ENCODE data around the gene SIX3.

The SIX3 gene

GRCh38 chr2:44964752-44965236 is 23.3 kb downstream of the SIX3 start:
- Histone ChIP-seq H3K27me3 (ENCODE audit: insufficient read depth, poor library complexity, severe bottlenecking) (peaks cover 5% of the 10 kb centered on the region), H3K4me3 (replicated peaks; ENCODE audit: insufficient read depth, low read length) (no peak overlapping the region), H3K27ac (replicated peaks) (no peak overlapping the region)
- TF ChIP-seq CTCF (IDR thresholded peaks at IDR 0.05; ENCODE audit: insufficient read depth, low read length), result no peak
- TF ChIP-seq SPI1 (IDR thresholded peaks at IDR 0.05; ENCODE audit: borderline replicate concordance, low read depth), result no peak
- TF ChIP-seq GABPA (IDR thresholded peaks at IDR 0.05; ENCODE audit: low read depth), result no peak
- TF ChIP-seq, protein P1, sequence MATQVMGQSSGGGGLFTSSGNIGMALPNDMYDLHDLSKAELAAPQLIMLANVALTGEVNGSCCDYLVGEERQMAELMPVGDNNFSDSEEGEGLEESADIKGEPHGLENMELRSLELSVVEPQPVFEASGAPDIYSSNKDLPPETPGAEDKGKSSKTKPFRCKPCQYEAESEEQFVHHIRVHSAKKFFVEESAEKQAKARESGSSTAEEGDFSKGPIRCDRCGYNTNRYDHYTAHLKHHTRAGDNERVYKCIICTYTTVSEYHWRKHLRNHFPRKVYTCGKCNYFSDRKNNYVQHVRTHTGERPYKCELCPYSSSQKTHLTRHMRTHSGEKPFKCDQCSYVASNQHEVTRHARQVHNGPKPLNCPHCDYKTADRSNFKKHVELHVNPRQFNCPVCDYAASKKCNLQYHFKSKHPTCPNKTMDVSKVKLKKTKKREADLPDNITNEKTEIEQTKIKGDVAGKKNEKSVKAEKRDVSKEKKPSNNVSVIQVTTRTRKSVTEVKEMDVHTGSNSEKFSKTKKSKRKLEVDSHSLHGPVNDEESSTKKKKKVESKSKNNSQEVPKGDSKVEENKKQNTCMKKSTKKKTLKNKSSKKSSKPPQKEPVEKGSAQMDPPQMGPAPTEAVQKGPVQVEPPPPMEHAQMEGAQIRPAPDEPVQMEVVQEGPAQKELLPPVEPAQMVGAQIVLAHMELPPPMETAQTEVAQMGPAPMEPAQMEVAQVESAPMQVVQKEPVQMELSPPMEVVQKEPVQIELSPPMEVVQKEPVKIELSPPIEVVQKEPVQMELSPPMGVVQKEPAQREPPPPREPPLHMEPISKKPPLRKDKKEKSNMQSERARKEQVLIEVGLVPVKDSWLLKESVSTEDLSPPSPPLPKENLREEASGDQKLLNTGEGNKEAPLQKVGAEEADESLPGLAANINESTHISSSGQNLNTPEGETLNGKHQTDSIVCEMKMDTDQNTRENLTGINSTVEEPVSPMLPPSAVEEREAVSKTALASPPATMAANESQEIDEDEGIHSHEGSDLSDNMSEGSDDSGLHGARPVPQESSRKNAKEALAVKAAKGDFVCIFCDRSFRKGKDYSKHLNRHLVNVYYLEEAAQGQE (IDR thresholded peaks at IDR 0.05; ENCODE audit: insufficient replicate concordance, low read depth), result no peak
- no peak for TF ChIP-seq POLR2AphosphoS5 (IDR thresholded peaks at IDR 0.05; ENCODE audit: low read depth)
- no peak for DNase-seq (ENCODE audit: low read depth in 1 of 2, low spot score in 1 of 2)

GRCh38 chr2:44965684-44966083 is 24.2 kb downstream of the SIX3 start:
- TF ChIP-seq CTCF (IDR thresholded peaks at IDR 0.05; ENCODE audit: insufficient read depth, low read length) (no peak), SPI1 (IDR thresholded peaks at IDR 0.05; ENCODE audit: borderline replicate concordance, low read depth) (no peak), POLR2AphosphoS5 (IDR thresholded peaks at IDR 0.05; ENCODE audit: low read depth) (no peak), GABPA (IDR thresholded peaks at IDR 0.05; ENCODE audit: low read depth) (no peak)
- TF ChIP-seq, protein P1 (IDR thresholded peaks at IDR 0.05; ENCODE audit: insufficient replicate concordance, low read depth), result no peak
- Histone ChIP-seq H3K27me3 (ENCODE audit: insufficient read depth, poor library complexity, severe bottlenecking) (peaks cover 4% of the 10 kb centered on the region), H3K27ac (replicated peaks) (no peak overlapping the region), H3K4me3 (replicated peaks; ENCODE audit: insufficient read depth, low read length) (no peak overlapping the region)
- no peak for DNase-seq (ENCODE audit: low read depth in 1 of 2, low spot score in 1 of 2)

DNA sequence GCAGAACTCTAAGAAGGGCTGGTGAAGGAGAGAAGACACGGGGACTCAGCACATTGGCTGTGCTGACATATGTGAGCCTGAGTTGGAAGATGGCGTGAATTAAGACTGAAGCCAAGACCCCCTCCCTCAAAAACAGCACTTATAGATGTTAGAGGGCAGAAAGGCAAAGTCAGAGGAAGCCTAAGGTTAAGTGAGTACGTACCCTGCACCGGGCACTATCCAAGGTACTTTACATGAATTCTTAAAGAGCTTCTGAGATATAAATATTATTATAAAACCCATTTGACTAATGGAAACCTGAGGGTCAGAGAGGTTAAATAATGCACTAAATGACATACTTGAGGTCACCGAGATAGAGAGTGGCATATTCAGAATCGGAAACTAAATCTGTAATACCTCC is 25.6 kb downstream of the SIX3 start:
- peaks cover 4% of the 10 kb centered on the region for H3K27me3 ChIP-seq (ENCODE audit: insufficient read depth, poor library complexity, severe bottlenecking)
- H3K4me3 ChIP-seq (replicated peaks; ENCODE audit: insufficient read depth, low read length), result no peak overlapping the region
- no peak for DNase-seq (ENCODE audit: low read depth in 1 of 2, low spot score in 1 of 2)
- H3K27ac ChIP-seq (replicated peaks), result no peak overlapping the region
- TF ChIP-seq, protein P1 (IDR thresholded peaks at IDR 0.05; ENCODE audit: insufficient replicate concordance, low read depth), result no peak
- no peak for TF ChIP-seq CTCF (IDR thresholded peaks at IDR 0.05; ENCODE audit: insufficient read depth, low read length)
- no peak for TF ChIP-seq SPI1 (IDR thresholded peaks at IDR 0.05; ENCODE audit: borderline replicate concordance, low read depth)
- no peak for TF ChIP-seq POLR2AphosphoS5 (IDR thresholded peaks at IDR 0.05; ENCODE audit: low read depth)
- no peak for TF ChIP-seq GABPA (IDR thresholded peaks at IDR 0.05; ENCODE audit: low read depth)

All from HL-60 (cell line).